Panc1 (cell line): Measurements from ENCODE around the gene OSTC. TPM values are rescaled to one million over a fixed set of nuclear protein-coding genes. Genes with fewer than 3 reads are reported as not detected.

Experiments
- ATAC-seq: fragments of 200-7000 bp; cut with Tn5 transposase; 2 replicates; pipeline ENCODE4 v1.9.1; 2020; ENCODE audit warnings: mild to moderate bottlenecking, moderate library complexity
- BruUV-seq: library from RNA; stranded (reverse); fragments of 400-500 nt; replicated peaks from 2 replicates; lab custom pipeline; 2021; lab: Mats Ljungman, UMichigan
- CTCF ChIA-PET: fragments of 300-600 bp; sonication (Branson Sonifier 250); formaldehyde crosslinking; loops from one replicate; lab custom pipeline; 2022; ENCODE audit warnings: antibody characterized with exemption; lab: Charles Lee
- POLR2A ChIA-PET: fragments of 300-600 bp; sonication (Branson Sonifier 250); formaldehyde crosslinking; loops from one replicate; lab custom pipeline; 2022; ENCODE audit warnings: antibody characterized with exemption; lab: Charles Lee
- DNase-seq: peaks from one replicate; pipeline ENCODE4 v3.0.0-alpha.2; 2010; ENCODE audit warnings: low read depth, low spot score
- H3K27ac ChIP-seq: 2 replicates; pipeline ENCODE4 v1.5.1; 2011; ENCODE audit warnings: mild to moderate bottlenecking, low read length, inconsistent platforms
- H3K27me3 ChIP-seq: fragments of 200-500 bp; sonication (Bioruptor generic); 2 replicates; pipeline ENCODE4 v1.6.0; 2014; ENCODE audit warnings: low read length, inconsistent platforms; ENCODE audit not compliant: control insufficient read depth, insufficient read depth
- H3K36me3 ChIP-seq: fragments of 200-500 bp; sonication (Bioruptor generic); 2 replicates; pipeline ENCODE4 v1.5.1; 2014; ENCODE audit warnings: inconsistent platforms, mild to moderate bottlenecking, low read length, moderate library complexity; ENCODE audit not compliant: control insufficient read depth, insufficient read depth
- H3K4me1 ChIP-seq: 2 replicates; pipeline ENCODE4 v1.5.1; 2011; ENCODE audit warnings: inconsistent platforms, mild to moderate bottlenecking, low read length, moderate library complexity; ENCODE audit not compliant: control insufficient read depth, insufficient read depth
- H3K4me3 ChIP-seq, 2 experiments: 2 replicates each; pipeline ENCODE4 v1.5.1; 2011 to 2012; ENCODE audit warnings: low read depth in 2 of 2, low read length in 2 of 2, mild to moderate bottlenecking in 2 of 2, inconsistent platforms in 1 of 2, moderate library complexity in 1 of 2
- H3K9me3 ChIP-seq: fragments of 200-500 bp; sonication (Bioruptor generic); 2 replicates; pipeline ENCODE4 v1.5.1; 2014; ENCODE audit warnings: low read depth, mild to moderate bottlenecking, inconsistent platforms, low read length, moderate library complexity; ENCODE audit not compliant: control insufficient read depth, insufficient read depth
- CTCF ChIP-seq: fragments of 450-650 bp; IDR thresholded peaks from 2 replicates; pipeline ENCODE4 v1.5.1; 2017; ENCODE audit warnings: mild to moderate bottlenecking
- POLR2AphosphoS5 ChIP-seq: IDR thresholded peaks from 2 replicates; pipeline ENCODE4 v1.6.1; 2012; ENCODE audit warnings: mild to moderate bottlenecking, low read depth, low read length, moderate library complexity
- REST ChIP-seq, 2 experiments: IDR thresholded peaks; 2 replicates each; pipeline ENCODE4 v1.6.1; 2011 to 2012; ENCODE audit warnings: low read depth in 2 of 2, control low read depth in 1 of 2, low read length in 1 of 2, mild to moderate bottlenecking in 1 of 2, moderate library complexity in 1 of 2; ENCODE audit not compliant: insufficient read depth in 1 of 2
- SIN3A ChIP-seq: IDR thresholded peaks from 2 replicates; pipeline ENCODE4 v1.6.1; 2012; ENCODE audit warnings: low read depth, mild to moderate bottlenecking, low read length, moderate library complexity, borderline replicate concordance; ENCODE audit not compliant: insufficient read depth
- TCF7L2 ChIP-seq: IDR thresholded peaks from 2 replicates; pipeline ENCODE4 v1.6.1; 2011; ENCODE audit warnings: mild to moderate bottlenecking, low read depth, low read length, inconsistent platforms
- in situ Hi-C: cut with HindIII; loops from 2 replicates; pipeline ENCODE4 v1.10.0; 2016; ENCODE audit warnings: low sequenced_read_pairs, low pct_unique_long_range_greater_than_20kb
- intact Hi-C: fragments of 100-400 bp; cut with micrococcal nuclease; formaldehyde crosslinking; loops from one replicate; pipeline ENCODE4 v1.10.0; 2022; ENCODE audit not compliant: unreplicated experiment
- total RNA-seq: library from RNA; stranded (reverse); gene quantifications from one replicate; pipeline ENCODE4 v1.2.1, GENCODE V29; 2021; ENCODE audit not compliant: unreplicated experiment

The OSTC gene
- total RNA-seq, 1 experiment from 2014 or later, result 57.8 TPM

- in situ Hi-C loops, result no loop called here
- Histone ChIP-seq H3K27me3 (no peaks in the 10 kb centered on the region), H3K36me3 (no peaks in the 10 kb centered on the region), H3K27ac (no peak overlapping the region), H3K9me3 (no peaks in the 10 kb centered on the region), H3K4me1 (no peaks in the 10 kb centered on the region), H3K4me3 (no peak overlapping the region)
- DNase-seq (no peak), ATAC-seq (no peak)
- BruUV-seq, result no TSS peak
- intact Hi-C loops, result no loop called here
- CTCF ChIA-PET, result no interaction called here
- POLR2A ChIA-PET, result no interaction called here
- TF ChIP-seq POLR2AphosphoS5 (no peak), REST (IDR thresholded peaks at IDR 0.05; ENCODE audit: insufficient read depth in 1 of 2, low read depth in 2 of 2, low read length in 1 of 2) (no peak), SIN3A (no peak), CTCF (no peak), TCF7L2 (no peak)
These were observed 53.0 kb downstream of the OSTC start for GRCh38 chr4:108703370-108703769.

- ATAC-seq (no peak), DNase-seq (no peak)
- Histone ChIP-seq H3K4me1 (no peaks in the 10 kb centered on the region), H3K27ac (no peak overlapping the region), H3K9me3 (no peaks in the 10 kb centered on the region), H3K27me3 (no peaks in the 10 kb centered on the region), H3K4me3 (no peak overlapping the region), H3K36me3 (no peaks in the 10 kb centered on the region)
- ChIA-PET CTCF (no interaction called here), POLR2A (no interaction called here)
- BruUV-seq, result no TSS peak
- in situ Hi-C loops, result no loop called here
- intact Hi-C loops, result no loop called here
- TF ChIP-seq CTCF, result no peak
- TF ChIP-seq TCF7L2, result no peak
These were observed 53.6 kb downstream of the OSTC start for GRCh38 chr4:108703966-108704365.

GRCh38 chr4:108706289-108706688 is 55.9 kb downstream of the OSTC start:
- BruUV-seq, result no TSS peak
- TF ChIP-seq TCF7L2 (no peak), CTCF (no peak), SIN3A (no peak), POLR2AphosphoS5 (no peak), REST (IDR thresholded peaks at IDR 0.05; ENCODE audit: insufficient read depth in 1 of 2, low read depth in 2 of 2, low read length in 1 of 2) (no peak)
- no peak overlapping the region for H3K4me3 ChIP-seq
- H3K9me3 ChIP-seq, result no peaks in the 10 kb centered on the region
- H3K27ac ChIP-seq, result no peak overlapping the region
- in situ Hi-C loops (no loop called here), intact Hi-C loops (no loop called here)
- ChIA-PET POLR2A (no interaction called here), CTCF (no interaction called here)
- no peaks in the 10 kb centered on the region for H3K27me3 ChIP-seq
- no peaks in the 10 kb centered on the region for H3K4me1 ChIP-seq
- DNase-seq (no peak), ATAC-seq (no peak)
- no peaks in the 10 kb centered on the region for H3K36me3 ChIP-seq
